RWPE1 (cell line): Measurements from ENCODE around the gene UBE2R2.

Source experiments
- CTCF ChIA-PET: fragments of 350-600 bp; sonication (Branson Sonifier 250); formaldehyde crosslinking; extraction: SDS; loops from one replicate; lab custom pipeline; 2021; lab: Yijun Ruan, JAX
- POLR2A ChIA-PET: fragments of 400-600 bp; formaldehyde crosslinking; extraction: SDS; loops from one replicate; lab custom pipeline; 2020; ENCODE audit warnings: antibody characterized with exemption; ENCODE audit not compliant: low non-redundant PET; lab: Yijun Ruan, JAX
- DNase-seq: peaks from one replicate; pipeline ENCODE4 v3.0.0; 2012; ENCODE audit warnings: low spot score
- H3K27ac ChIP-seq: fragments of 450-650 bp; 2 replicates; pipeline ENCODE4 v1.5.1; 2017
- TF ChIP-seq, protein P1 (sequence below): fragments of 450-650 bp; conservative IDR thresholded peaks from 2 replicates; pipeline ENCODE4 v1.5.1; 2017; ENCODE audit warnings: low read depth, mild to moderate bottlenecking

UBE2R2 gene

DNA sequence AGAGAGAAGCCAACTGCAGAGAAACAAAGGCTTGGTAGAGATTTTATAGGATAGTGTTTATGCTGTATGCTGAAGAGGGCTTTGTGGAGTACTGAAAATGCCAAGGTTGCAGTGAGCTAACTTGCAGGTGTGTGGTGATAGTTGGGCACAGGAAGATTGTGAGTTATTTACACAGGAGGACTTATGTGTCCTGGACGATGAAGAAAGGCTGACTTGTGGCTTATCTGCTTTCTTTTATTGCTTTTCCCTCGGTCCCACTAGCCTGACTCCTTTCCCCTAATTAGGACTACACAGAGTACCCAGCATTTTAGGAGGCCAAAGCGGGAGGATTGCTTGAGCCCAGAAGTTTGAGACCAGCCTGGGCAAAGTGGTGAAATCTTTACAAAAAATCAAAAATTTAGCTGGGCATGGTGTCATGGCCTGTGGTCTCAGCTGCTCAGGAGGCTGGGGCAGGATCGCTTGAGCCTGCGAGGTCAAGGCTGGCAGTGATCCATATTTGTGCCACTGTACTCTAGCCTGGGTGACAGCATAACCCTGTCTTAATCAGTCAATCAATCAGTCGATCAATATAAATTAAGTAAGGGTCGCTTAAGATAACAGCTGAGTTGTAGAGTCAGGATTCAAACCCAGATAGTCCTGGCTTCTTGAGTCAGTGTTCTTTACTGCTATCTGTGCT lies 61.9 kb downstream of the UBE2R2 start:
- ChIA-PET CTCF (no interaction called here), POLR2A (no interaction called here)
- TF ChIP-seq, protein P1, sequence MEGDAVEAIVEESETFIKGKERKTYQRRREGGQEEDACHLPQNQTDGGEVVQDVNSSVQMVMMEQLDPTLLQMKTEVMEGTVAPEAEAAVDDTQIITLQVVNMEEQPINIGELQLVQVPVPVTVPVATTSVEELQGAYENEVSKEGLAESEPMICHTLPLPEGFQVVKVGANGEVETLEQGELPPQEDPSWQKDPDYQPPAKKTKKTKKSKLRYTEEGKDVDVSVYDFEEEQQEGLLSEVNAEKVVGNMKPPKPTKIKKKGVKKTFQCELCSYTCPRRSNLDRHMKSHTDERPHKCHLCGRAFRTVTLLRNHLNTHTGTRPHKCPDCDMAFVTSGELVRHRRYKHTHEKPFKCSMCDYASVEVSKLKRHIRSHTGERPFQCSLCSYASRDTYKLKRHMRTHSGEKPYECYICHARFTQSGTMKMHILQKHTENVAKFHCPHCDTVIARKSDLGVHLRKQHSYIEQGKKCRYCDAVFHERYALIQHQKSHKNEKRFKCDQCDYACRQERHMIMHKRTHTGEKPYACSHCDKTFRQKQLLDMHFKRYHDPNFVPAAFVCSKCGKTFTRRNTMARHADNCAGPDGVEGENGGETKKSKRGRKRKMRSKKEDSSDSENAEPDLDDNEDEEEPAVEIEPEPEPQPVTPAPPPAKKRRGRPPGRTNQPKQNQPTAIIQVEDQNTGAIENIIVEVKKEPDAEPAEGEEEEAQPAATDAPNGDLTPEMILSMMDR = no peak
- H3K27ac ChIP-seq = no peak overlapping the region
- no peak for DNase-seq

DNA sequence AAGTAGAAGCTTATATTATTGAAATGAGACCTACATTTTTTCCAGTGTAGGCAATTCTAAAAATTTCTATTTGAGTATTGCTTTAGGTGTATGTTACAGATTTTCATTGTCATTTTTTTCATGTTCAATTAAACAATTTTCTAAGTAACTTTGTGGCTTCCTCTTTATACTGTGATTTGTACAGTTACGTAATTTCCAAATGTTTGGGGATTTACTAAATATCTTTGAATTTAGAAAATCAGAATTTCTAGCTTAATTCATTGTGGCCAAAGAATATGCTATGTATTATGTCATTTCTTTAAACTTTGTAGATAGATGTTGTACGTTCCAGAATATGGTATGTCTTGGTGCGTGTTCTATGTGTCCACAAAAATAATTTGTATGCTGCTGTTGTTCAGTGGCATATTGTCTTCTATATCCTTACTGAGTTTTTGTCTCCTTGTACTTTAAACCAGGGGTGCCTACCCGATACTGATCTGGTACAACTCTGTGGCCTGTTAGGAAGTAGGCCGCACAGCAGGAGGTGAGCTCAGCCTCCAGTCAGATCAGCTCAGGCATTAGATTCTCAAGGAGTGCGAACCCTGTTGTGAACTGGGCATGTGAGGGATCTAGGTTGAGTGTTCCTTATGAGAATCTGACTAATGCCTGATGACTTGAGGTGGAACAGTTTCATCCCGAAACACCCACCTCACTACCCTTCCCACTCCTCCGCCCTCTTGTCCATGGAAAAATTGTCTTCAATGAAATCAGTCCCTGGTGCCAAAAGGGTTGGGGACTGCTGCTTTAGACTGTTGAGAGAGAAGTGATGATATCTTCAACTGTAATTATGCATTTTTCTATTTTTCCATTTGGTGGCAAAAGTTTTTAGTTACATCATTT lies 63.5 kb downstream of the UBE2R2 start:
- CTCF ChIA-PET = no interaction called here
- POLR2A ChIA-PET = no interaction called here
- no peak overlapping the region for H3K27ac ChIP-seq
- DNase-seq = no peak
- TF ChIP-seq, protein P1 = no peak

DNA sequence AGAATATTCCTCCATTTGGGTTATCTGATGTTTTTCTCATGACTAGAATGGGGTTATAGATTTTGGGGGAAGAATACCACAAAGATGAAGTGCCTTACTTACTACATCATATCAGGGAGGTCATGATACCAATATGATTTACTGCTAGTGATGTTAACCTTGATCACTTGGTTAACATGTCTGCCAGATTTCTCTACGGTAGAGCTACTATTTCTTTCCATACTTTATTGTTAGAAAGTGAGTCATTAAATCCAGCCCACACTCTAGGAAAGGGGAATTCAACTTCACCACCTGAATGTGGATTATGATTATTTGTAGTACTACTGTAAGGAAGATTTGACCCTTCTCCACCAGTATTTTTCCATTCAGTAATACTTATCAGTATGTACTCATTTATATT lies 64.7 kb downstream of the UBE2R2 start:
- TF ChIP-seq, protein P1 = no peak
- ChIA-PET POLR2A (no interaction called here), CTCF (no interaction called here)
- no peak for DNase-seq
- H3K27ac ChIP-seq = no peak overlapping the region

DNA sequence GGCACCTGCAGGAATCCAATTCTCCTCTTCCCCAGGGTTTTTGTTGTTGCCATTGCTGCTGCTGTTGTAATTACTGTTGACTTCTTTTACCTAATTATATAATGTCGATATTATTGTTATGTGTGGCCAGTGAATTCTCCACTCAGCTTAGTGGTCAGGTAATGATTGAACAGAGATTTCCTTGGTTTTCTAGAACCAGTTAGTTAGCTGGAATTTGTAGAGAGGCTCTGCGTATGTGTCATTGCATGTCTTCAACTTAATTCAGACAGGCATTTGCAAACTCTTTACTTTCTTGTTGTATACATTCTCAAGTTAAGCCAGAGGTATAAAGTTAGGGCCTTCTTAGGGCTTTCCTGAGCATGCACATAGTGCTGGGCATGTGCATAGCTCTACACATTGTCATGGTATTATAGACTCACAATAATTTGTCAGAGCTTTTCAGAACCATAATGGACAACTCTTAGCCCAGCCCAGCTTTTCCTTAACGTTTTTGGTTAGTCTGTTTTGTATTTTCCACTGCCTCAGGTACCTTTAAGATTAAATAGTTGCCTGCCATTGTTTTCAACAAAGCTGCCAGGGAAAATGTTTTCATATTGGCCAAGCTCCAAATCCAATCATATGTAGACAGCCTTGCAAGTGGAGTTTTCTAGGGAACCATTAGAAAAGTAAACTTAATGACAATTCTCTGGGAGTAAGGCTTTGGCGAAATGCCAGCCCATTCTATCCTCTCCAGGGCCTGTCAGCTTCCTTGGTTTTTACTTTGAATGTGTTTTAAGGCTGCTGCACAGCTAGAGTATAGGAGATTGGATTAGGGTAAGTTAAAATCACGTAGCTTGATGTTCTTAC lies 68.1 kb downstream of the UBE2R2 start:
- POLR2A ChIA-PET = no interaction called here
- no peak overlapping the region for H3K27ac ChIP-seq
- DNase-seq = no peak
- CTCF ChIA-PET = interaction anchor here (0.5 to 1.3 kb wide), 5 partner anchors 10 to 1793 kb away, joined by 3 to 4 read pairs (median 3); no protein-coding TSS in a partner anchor
- TF ChIP-seq, protein P1 = no peak

DNA sequence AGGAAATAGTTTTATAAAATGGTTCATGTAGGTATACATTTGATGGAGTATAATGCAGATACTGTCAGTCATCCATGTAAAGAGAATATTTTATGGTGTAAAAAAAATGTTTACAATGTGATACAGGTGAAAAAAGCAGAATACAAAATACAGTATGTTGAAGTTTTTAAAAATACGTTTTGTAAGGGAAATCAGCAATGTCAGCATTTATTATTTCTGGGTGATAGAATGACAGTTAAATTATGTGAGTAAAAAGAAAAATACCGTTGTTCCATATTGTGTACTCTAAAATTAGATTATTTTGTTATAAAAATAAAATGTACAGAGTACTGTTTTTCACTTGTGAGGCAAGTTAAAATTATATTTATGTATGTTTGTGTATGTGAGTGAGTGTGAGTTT lies 69.0 kb downstream of the UBE2R2 start:
- POLR2A ChIA-PET = no interaction called here
- no peak for DNase-seq
- CTCF ChIA-PET = interaction anchor here (1.3 kb wide), 1 partner anchor 188 kb away, joined by 4 read pairs; no protein-coding TSS in a partner anchor
- no peak overlapping the region for H3K27ac ChIP-seq
- TF ChIP-seq, protein P1 = no peak

DNA sequence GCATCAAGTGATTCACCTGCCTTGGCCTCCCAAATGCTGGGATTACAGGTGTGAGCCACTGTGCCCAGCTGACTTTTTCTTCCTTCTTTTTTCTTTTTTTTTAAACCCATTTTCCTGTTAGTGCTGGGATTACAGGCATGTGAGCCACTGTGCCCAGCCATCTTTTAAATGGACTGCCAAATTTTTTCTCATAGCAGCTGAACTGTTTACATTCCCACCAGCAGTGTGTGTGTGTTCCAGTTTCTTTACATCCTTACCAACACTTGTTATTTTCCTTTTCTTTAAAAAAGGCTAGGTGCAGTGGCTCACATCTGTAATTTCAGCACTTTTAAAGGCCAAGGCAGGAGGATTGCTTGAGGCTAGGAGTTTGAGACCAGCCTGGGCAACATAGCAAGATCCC lies 76.9 kb downstream of the UBE2R2 start:
- no peak for DNase-seq
- ChIA-PET POLR2A (no interaction called here), CTCF (interaction anchor here (0.6 kb wide), 1 partner anchor 52 kb away, joined by 3 read pairs; no protein-coding TSS in a partner anchor)
- TF ChIP-seq, protein P1 = no peak
- no peak overlapping the region for H3K27ac ChIP-seq
